B cell (primary cell): ENCODE results near the gene TMEM255B. TPM values are rescaled to one million over a fixed set of nuclear protein-coding genes. Genes with fewer than 3 reads are reported as not detected.

ENCODE experiments used
- ATAC-seq: fragments of 200-7000 bp; cut with Tn5 transposase; one replicate; pipeline ENCODE4 v1.10.0; 2021; ENCODE audit warnings: low read depth, mild to moderate bottlenecking, moderate number of reproducible peaks, moderate library complexity
- CTCF ChIA-PET: fragments of 350-600 bp; sonication (Branson Sonifier 250); formaldehyde crosslinking; loops from one replicate; lab custom pipeline; 2021; ENCODE audit warnings: antibody characterized with exemption, inconsistent platforms; lab: Charles Lee
- POLR2A ChIA-PET: fragments of 350-600 bp; sonication (Branson Sonifier 250); formaldehyde crosslinking; loops from one replicate; lab custom pipeline; 2021; ENCODE audit warnings: antibody characterized with exemption; lab: Charles Lee
- DNase-seq: peaks from one replicate; pipeline ENCODE4 v3.0.0; 2013
- H2AFZ ChIP-seq: 2 replicates; pipeline ENCODE4 v1.6.1; 2012; ENCODE audit warnings: mild to moderate bottlenecking, low read depth, low read length; ENCODE audit not compliant: insufficient read depth, poor library complexity, severe bottlenecking
- H3K27ac ChIP-seq, 2 donors: 1 replicate in 1 of 2; 2 replicates in 1 of 2; pipeline ENCODE4 v1.5.1; 2012 to 2013; ENCODE audit warnings: low read length in 2 of 2, mild to moderate bottlenecking in 2 of 2, moderate library complexity in 1 of 2
- H3K27me3 ChIP-seq, 4 experiments: fragments of 200-600 bp in 1 of 4; sonication (generic) in 1 of 4; replicated peaks in 1 of 4; 1 replicate in 2 of 4; 2 replicates in 2 of 4; pipeline versions ENCODE4 v1.6.1 to v1.7.0; 2013 to 2016; ENCODE audit warnings: low read length in 3 of 4, mild to moderate bottlenecking in 2 of 4, mixed read lengths in 1 of 4, moderate library complexity in 1 of 4; ENCODE audit not compliant: insufficient read depth in 4 of 4, control insufficient read depth in 3 of 4; ENCODE audit errors: control extremely low read depth in 1 of 4
- H3K36me3 ChIP-seq, 2 experiments: replicated peaks in 1 of 2; 1 replicate in 1 of 2; 2 replicates in 1 of 2; pipeline versions ENCODE4 v1.6.1 to v1.7.1; 2013; ENCODE audit warnings: low read length in 1 of 2; ENCODE audit not compliant: insufficient read depth in 2 of 2, control insufficient read depth in 1 of 2; ENCODE audit errors: control extremely low read depth in 1 of 2, extremely low read depth in 1 of 2
- H3K4me1 ChIP-seq, 2 donors: fragments of 200-600 bp in 1 of 2; sonication (generic) in 1 of 2; 1 replicate in 1 of 2; 2 replicates in 1 of 2; pipeline versions ENCODE4 v1.5.1 to v1.6.1; 2013 to 2017; ENCODE audit warnings: low read length in 2 of 2; ENCODE audit not compliant: control insufficient read depth in 2 of 2, insufficient read depth in 2 of 2
- H3K4me2 ChIP-seq: replicated peaks from 2 replicates; pipeline ENCODE3; 2012; ENCODE audit warnings: mild to moderate bottlenecking, low read depth, low read length; ENCODE audit not compliant: poor library complexity, severe bottlenecking
- H3K4me3 ChIP-seq, 5 experiments: fragments of 200-600 bp in 1 of 5; sonication (generic) in 1 of 5; 1 replicate in 3 of 5; 2 replicates in 2 of 5; pipeline versions ENCODE4 v1.5.1 to v1.7.0; 2011 to 2016; ENCODE audit warnings: low read length in 4 of 5, mild to moderate bottlenecking in 4 of 5, low read depth in 2 of 5, control low read depth in 1 of 5, moderate library complexity in 1 of 5; ENCODE audit not compliant: insufficient read depth in 1 of 5; ENCODE audit errors: control extremely low read depth in 1 of 5, extremely low read depth in 1 of 5
- H3K79me2 ChIP-seq: fragments of 200-600 bp; sonication (generic); one replicate; pipeline ENCODE4 v1.6.0; 2016; ENCODE audit warnings: low read length; ENCODE audit not compliant: control insufficient read depth, insufficient read depth
- H3K9ac ChIP-seq: fragments of 200-600 bp; sonication (generic); 2 replicates; pipeline ENCODE4 v1.6.1; 2017; ENCODE audit warnings: mild to moderate bottlenecking, low read length, moderate library complexity
- H3K9me3 ChIP-seq, 3 donors: one replicate each; pipeline versions ENCODE4 v1.6.1 to v1.7.1; 2013; ENCODE audit warnings: low read length in 2 of 3; ENCODE audit not compliant: control insufficient read depth in 2 of 3, insufficient read depth in 1 of 3; ENCODE audit errors: control extremely low read depth in 1 of 3
- H4K20me1 ChIP-seq: 2 replicates; pipeline ENCODE4 v1.6.0; 2012; ENCODE audit warnings: mild to moderate bottlenecking, low read length; ENCODE audit not compliant: insufficient read depth, control insufficient read depth, poor library complexity, severe bottlenecking
- H3K27ac Mint-ChIP-seq: one replicate; pipeline ENCODE4 v1.8.0; 2021; ENCODE audit warnings: mixed read lengths
- H3K27me3 Mint-ChIP-seq: one replicate; pipeline ENCODE4 v1.8.0; 2021; ENCODE audit warnings: mixed read lengths
- H3K4me1 Mint-ChIP-seq: one replicate; pipeline ENCODE4 v1.8.0; 2021; ENCODE audit warnings: mixed read lengths
- H3K4me3 Mint-ChIP-seq: one replicate; pipeline ENCODE4 v1.8.0; 2021; ENCODE audit warnings: mixed read lengths
- H3K9me3 Mint-ChIP-seq: one replicate; pipeline ENCODE4 v1.8.0; 2022; ENCODE audit warnings: mixed read lengths; ENCODE audit not compliant: insufficient read depth
- EZH2 ChIP-seq: IDR thresholded peaks from 2 replicates; pipeline ENCODE4 v1.6.1; 2012; ENCODE audit warnings: borderline replicate concordance, low read depth, mild to moderate bottlenecking, moderate library complexity, low read length; ENCODE audit not compliant: insufficient read depth, poor library complexity, severe bottlenecking
- WGBS: methylation state at CpG from one replicate; pipeline ENCODE4 v1.1.5; 2013; ENCODE audit warnings: missing lambda C conversion rate; ENCODE audit not compliant: insufficient coverage; 5-methylcytosine and 5-hydroxymethylcytosine counted together
- intact Hi-C: fragments of 100-400 bp; cut with micrococcal nuclease; formaldehyde crosslinking; loops from one replicate; pipeline ENCODE4 v1.10.0; 2022
- polyA plus RNA-seq: library from polyadenylated mRNA; depleted of rRNA; stranded (reverse); fragments of >200 nt; gene quantifications from 2 replicates; pipeline ENCODE4 v1.2.3, GENCODE V29; 2012
- total RNA-seq, 2 donors: library from RNA; stranded (reverse); fragments of 120-200 nt in 1 of 2; gene quantifications; 1 replicate in 1 of 2; 2 replicates in 1 of 2; pipeline versions ENCODE4 v1.2.3 to v1.2.4, GENCODE V29; 2013 to 2022
- TF ChIP-seq, protein P1 (sequence below): fragments of 200-600 bp; IDR thresholded peaks from one replicate; pipeline ENCODE4 v1.8.0; 2022; ENCODE audit warnings: antibody characterized with exemption, mild to moderate bottlenecking

Gene TMEM255B
- total and polyA plus RNA-seq, 2 donors (not counting 1 experiment from before 2014, with no cell fraction given): 2.1 to 8.2 TPM

DNA sequence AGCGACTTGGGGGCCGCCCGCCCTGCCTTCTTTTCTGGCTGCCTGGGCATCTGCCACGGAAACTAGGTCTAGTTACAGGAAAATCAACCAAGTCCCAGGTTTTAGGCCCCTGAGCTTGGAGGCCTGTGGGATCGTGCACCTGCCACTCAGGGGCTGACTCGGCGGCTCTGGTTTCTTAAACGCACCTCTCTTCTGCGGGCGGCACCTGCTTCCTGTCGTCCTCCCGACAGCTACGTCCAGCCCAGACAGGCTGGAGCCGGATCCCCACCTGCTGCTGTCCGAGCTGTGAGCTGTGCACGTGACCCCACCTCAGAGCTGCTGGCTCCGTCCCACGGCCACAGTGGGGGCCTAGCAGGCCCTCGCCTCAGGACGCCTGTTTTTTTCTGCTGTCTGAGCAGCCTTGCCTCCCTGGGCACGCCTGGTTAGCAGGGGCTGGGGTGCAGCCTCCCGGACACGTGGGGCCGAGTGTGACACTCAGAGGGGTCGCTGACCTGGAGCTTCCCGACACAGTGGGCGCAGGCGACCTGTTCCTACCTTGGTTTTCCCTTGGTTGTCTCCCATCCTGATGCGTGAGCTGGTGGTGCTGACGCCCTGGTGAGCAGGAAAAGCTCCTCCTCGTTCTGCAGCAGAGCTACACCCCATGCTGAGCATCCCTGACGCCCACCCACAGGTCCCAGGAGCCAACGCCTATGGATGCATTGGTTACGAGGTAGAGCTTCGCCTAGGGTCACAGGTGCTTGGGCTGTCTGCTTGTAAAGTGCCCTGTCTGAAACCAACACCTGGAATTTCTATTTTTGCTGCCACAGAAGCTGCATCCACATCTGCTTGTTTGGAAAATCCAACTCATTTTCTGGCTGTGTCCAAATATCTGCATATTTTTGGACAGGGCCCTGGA lies 17.5 kb downstream of the TMEM255B start:
- Histone ChIP-seq H3K27me3 (peaks cover 0 to 15% (median 4%) of the 10 kb centered on the region in 4 experiments), H3K4me1 (no peaks in the 10 kb centered on the region), H4K20me1 (no peaks in the 10 kb centered on the region), H3K79me2 (no peaks in the 10 kb centered on the region), H3K27ac (no peak overlapping the region), H3K9ac (no peak overlapping the region), H3K4me2 (no peak overlapping the region), H3K4me3 (no peak overlapping the region), H3K36me3 (no peaks in the 10 kb centered on the region), H2AFZ (no peak overlapping the region), H3K9me3 (peaks cover 0 to 19% (median 0%) of the 10 kb centered on the region in 3 donors)
- ChIA-PET POLR2A (interaction anchor here (1.4 kb wide), 1 partner anchor 17 kb away, joined by 3 read pairs; the partner anchor contains the start of gene TMEM255B), CTCF (no interaction called here)
- no peak for DNase-seq
- Mint-ChIP-seq H3K9me3 (peaks cover 5% of the 10 kb centered on the region), H3K4me1 (no peaks in the 10 kb centered on the region), H3K27me3 (peaks cover 28% of the 10 kb centered on the region), H3K27ac (no peak overlapping the region), H3K4me3 (no peak overlapping the region)
- no peak for TF ChIP-seq EZH2
- TF ChIP-seq, protein P1, sequence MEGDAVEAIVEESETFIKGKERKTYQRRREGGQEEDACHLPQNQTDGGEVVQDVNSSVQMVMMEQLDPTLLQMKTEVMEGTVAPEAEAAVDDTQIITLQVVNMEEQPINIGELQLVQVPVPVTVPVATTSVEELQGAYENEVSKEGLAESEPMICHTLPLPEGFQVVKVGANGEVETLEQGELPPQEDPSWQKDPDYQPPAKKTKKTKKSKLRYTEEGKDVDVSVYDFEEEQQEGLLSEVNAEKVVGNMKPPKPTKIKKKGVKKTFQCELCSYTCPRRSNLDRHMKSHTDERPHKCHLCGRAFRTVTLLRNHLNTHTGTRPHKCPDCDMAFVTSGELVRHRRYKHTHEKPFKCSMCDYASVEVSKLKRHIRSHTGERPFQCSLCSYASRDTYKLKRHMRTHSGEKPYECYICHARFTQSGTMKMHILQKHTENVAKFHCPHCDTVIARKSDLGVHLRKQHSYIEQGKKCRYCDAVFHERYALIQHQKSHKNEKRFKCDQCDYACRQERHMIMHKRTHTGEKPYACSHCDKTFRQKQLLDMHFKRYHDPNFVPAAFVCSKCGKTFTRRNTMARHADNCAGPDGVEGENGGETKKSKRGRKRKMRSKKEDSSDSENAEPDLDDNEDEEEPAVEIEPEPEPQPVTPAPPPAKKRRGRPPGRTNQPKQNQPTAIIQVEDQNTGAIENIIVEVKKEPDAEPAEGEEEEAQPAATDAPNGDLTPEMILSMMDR: no peak
- intact Hi-C loops: no loop called here
- no peak for ATAC-seq
- WGBS: 86% methylated on average over 35 of the region's 35 CpGs
